Stomach smooth muscle (tissue), 2 donors: ENCODE measurements around the gene MIB2.
"Not testable (repeated sequence)": the region's sequence is repeated elsewhere in the genome, so short reads cannot be mapped to it uniquely, and the experiment has no call there.

Source experiments
- H3K27ac ChIP-seq: one replicate; pipeline ENCODE4 v1.7.0; 2013; ENCODE audit warnings: mild to moderate bottlenecking, low read length, inconsistent platforms
- H3K27me3 ChIP-seq, 2 donors: one replicate each; pipeline ENCODE4 v1.7.0; 2013; ENCODE audit warnings: low read length in 2 of 2; ENCODE audit not compliant: insufficient read depth in 2 of 2, control insufficient read depth in 1 of 2
- H3K36me3 ChIP-seq, 2 donors: one replicate each; pipeline ENCODE4 v1.7.0; 2013; ENCODE audit warnings: low read length in 2 of 2; ENCODE audit not compliant: control insufficient read depth in 2 of 2, insufficient read depth in 2 of 2
- H3K4me1 ChIP-seq: one replicate; pipeline ENCODE4 v1.7.0; 2013; ENCODE audit warnings: low read length; ENCODE audit not compliant: control insufficient read depth, insufficient read depth
- H3K4me3 ChIP-seq, 2 donors: one replicate each; pipeline ENCODE4 v1.7.0; 2013; ENCODE audit warnings: low read length in 2 of 2
- H3K9ac ChIP-seq, 2 donors: one replicate each; pipeline ENCODE4 v1.7.0; 2013; ENCODE audit warnings: low read length in 2 of 2, mild to moderate bottlenecking in 1 of 2
- H3K9me3 ChIP-seq, 2 donors: one replicate each; pipeline ENCODE4 v1.7.0; 2013; ENCODE audit warnings: low read length in 2 of 2; ENCODE audit not compliant: control insufficient read depth in 2 of 2
- donor health status: healthy.
- donor health status: Pancreatic carcinoma.

Gene MIB2

GRCh38 chr1:1664941-1665814 lies 49.9 kb downstream of the MIB2 start:
- Histone ChIP-seq H3K9me3 (no peaks in the 10 kb centered on the region), H3K36me3 (peaks cover 16 to 23% of the 10 kb centered on the region in 2 donors), H3K9ac (no peak overlapping the region), H3K4me3 (no peak overlapping the region), H3K27me3 (no peaks in the 10 kb centered on the region), H3K27ac (no peak overlapping the region), H3K4me1 (no peaks in the 10 kb centered on the region)

- H3K36me3 ChIP-seq = peaks cover 16 to 25% of the 10 kb centered on the region in 2 donors
- H3K9ac ChIP-seq = no peak overlapping the region
- H3K4me1 ChIP-seq = no peaks in the 10 kb centered on the region
- H3K27ac ChIP-seq = no peak overlapping the region
- H3K27me3 ChIP-seq = no peaks in the 10 kb centered on the region
- no peaks in the 10 kb centered on the region for H3K9me3 ChIP-seq
- no peak overlapping the region for H3K4me3 ChIP-seq
These were observed 50.5 kb downstream of the MIB2 start for GRCh38 chr1:1665815-1666251.

GRCh38 chr1:1666526-1666925 lies 51.2 kb downstream of the MIB2 start:
- Histone ChIP-seq H3K4me3 (no peak overlapping the region), H3K4me1 (no peaks in the 10 kb centered on the region), H3K9ac (no peak overlapping the region), H3K9me3 (no peaks in the 10 kb centered on the region), H3K27me3 (no peaks in the 10 kb centered on the region), H3K36me3 (peaks cover 22 to 31% of the 10 kb centered on the region in 2 donors), H3K27ac (no peak overlapping the region)

- Histone ChIP-seq H3K27me3 (no peaks in the 10 kb centered on the region), H3K27ac (no peak overlapping the region), H3K9me3 (no peaks in the 10 kb centered on the region), H3K4me3 (no peak overlapping the region), H3K36me3 (peaks cover 26 to 36% of the 10 kb centered on the region in 2 donors), H3K4me1 (no peaks in the 10 kb centered on the region), H3K9ac (no peak overlapping the region)
These were observed 54.5 kb downstream of the MIB2 start for GRCh38 chr1:1669468-1670440.

- no peaks in the 10 kb centered on the region for H3K9me3 ChIP-seq
- no peak overlapping the region for H3K9ac ChIP-seq
- H3K4me1 ChIP-seq = no peaks in the 10 kb centered on the region
- H3K27me3 ChIP-seq = no peaks in the 10 kb centered on the region
- no peak overlapping the region for H3K27ac ChIP-seq
- peaks cover 15 to 25% of the 10 kb centered on the region in 2 donors for H3K36me3 ChIP-seq
- no peak overlapping the region for H3K4me3 ChIP-seq
These were observed 55.6 kb downstream of the MIB2 start for GRCh38 chr1:1670866-1671265.

- no peak overlapping the region for H3K27ac ChIP-seq
- H3K4me1 ChIP-seq = no peaks in the 10 kb centered on the region
- H3K36me3 ChIP-seq = peaks cover 13 to 18% of the 10 kb centered on the region in 2 donors
- no peak overlapping the region for H3K4me3 ChIP-seq
- H3K27me3 ChIP-seq = no peaks in the 10 kb centered on the region
- no peaks in the 10 kb centered on the region for H3K9me3 ChIP-seq
- no peak overlapping the region for H3K9ac ChIP-seq
These were observed 56.2 kb downstream of the MIB2 start for GRCh38 chr1:1671365-1672119.

GRCh38 chr1:1672181-1672965 lies 57.1 kb downstream of the MIB2 start:
- H3K27me3 ChIP-seq = no peaks in the 10 kb centered on the region
- no peak overlapping the region for H3K4me3 ChIP-seq
- H3K27ac ChIP-seq = no peak overlapping the region
- no peaks in the 10 kb centered on the region for H3K4me1 ChIP-seq
- H3K9ac ChIP-seq = no peak overlapping the region
- peaks cover 13 to 18% of the 10 kb centered on the region in 2 donors for H3K36me3 ChIP-seq
- no peaks in the 10 kb centered on the region for H3K9me3 ChIP-seq

GRCh38 chr1:1674806-1675205 lies 59.5 kb downstream of the MIB2 start:
- H3K4me3 ChIP-seq, H3K9me3 ChIP-seq, H3K9ac ChIP-seq, H3K27ac ChIP-seq, H3K27me3 ChIP-seq: not testable (repeated sequence)
- Histone ChIP-seq H3K36me3 (peaks cover 11 to 13% of the 10 kb centered on the region in 2 donors), H3K4me1 (peaks cover 11% of the 10 kb centered on the region)

- H3K9me3 ChIP-seq, H3K27ac ChIP-seq, H3K4me3 ChIP-seq, H3K27me3 ChIP-seq, H3K9ac ChIP-seq: not testable (repeated sequence)
- Histone ChIP-seq H3K36me3 (peaks cover 11 to 13% of the 10 kb centered on the region in 2 donors), H3K4me1 (peaks cover 11% of the 10 kb centered on the region)
These were observed 59.9 kb downstream of the MIB2 start for GRCh38 chr1:1675218-1675617.
